Vagina (tissue), 2 donors: ENCODE data around the gene MLF2. TPM values are rescaled to one million over a fixed set of nuclear protein-coding genes. Genes with fewer than 3 reads are reported as not detected.
"Not testable (repeated sequence)": the region's sequence is repeated elsewhere in the genome, so short reads cannot be mapped to it uniquely, and the experiment has no call there.

Source experiments
- DNase-seq, 2 donors: peaks; one replicate each; pipeline ENCODE4 v3.0.0-alpha.2; 2017; ENCODE audit errors: extremely low spot score in 2 of 2
- H3K27ac ChIP-seq: fragments of 200-600 bp; sonication (generic); one replicate; pipeline ENCODE4 v1.5.1; 2019
- H3K27me3 ChIP-seq: fragments of 200-600 bp; sonication (generic); one replicate; pipeline ENCODE4 v1.5.1; 2019
- H3K36me3 ChIP-seq, 2 donors: fragments of 200-600 bp; sonication (generic); one replicate each; pipeline ENCODE4 v1.5.1; 2017 to 2019
- H3K4me1 ChIP-seq: fragments of 200-600 bp; sonication (generic); one replicate; pipeline ENCODE4 v1.5.1; 2019
- H3K4me3 ChIP-seq, 2 donors: fragments of 200-600 bp; sonication (generic); 1 replicate in 1 of 2; 2 replicates in 1 of 2; pipeline ENCODE4 v1.5.1; 2016 to 2019
- H3K9me3 ChIP-seq: fragments of 200-600 bp; sonication (generic); one replicate; pipeline ENCODE4 v1.5.1; 2019
- POLR2A ChIP-seq, 2 donors: fragments of 450-650 bp; IDR thresholded peaks; one replicate each; pipeline ENCODE4 v1.6.1; 2017; ENCODE audit warnings: antibody characterized with exemption in 2 of 2, mild to moderate bottlenecking in 2 of 2, moderate library complexity in 2 of 2
- POLR2AphosphoS5 ChIP-seq, 2 donors: sonication (generic); formaldehyde crosslinking; IDR thresholded peaks; one replicate each; pipeline ENCODE4 v1.9.0; 2017; ENCODE audit warnings: antibody characterized with exemption in 2 of 2, mild to moderate bottlenecking in 2 of 2, low read depth in 1 of 2; ENCODE audit not compliant: insufficient read depth in 1 of 2
- intact Hi-C: fragments of 100-400 bp; cut with DNase I; formaldehyde crosslinking; loops from one replicate; pipeline ENCODE4 v1.15.1; 2023
- total RNA-seq: library from RNA; depleted of rRNA; stranded (reverse); fragments of >200 nt; gene quantifications from one replicate; pipeline ENCODE4 v1.2.3, GENCODE V29; 2016
- TF ChIP-seq, protein P1 (sequence below), 3 experiments: fragments of 450-650 bp in 2 of 3; fragments of 200-600 bp in 1 of 3; sonication (generic) in 1 of 3; IDR thresholded peaks; one replicate each; pipeline ENCODE4 v1.5.1; 2017 to 2019; ENCODE audit warnings: antibody characterized with exemption in 3 of 3, mild to moderate bottlenecking in 2 of 3, moderate library complexity in 2 of 3

MLF2 gene
- total RNA-seq, 1 donor from 2014 or later = 150 TPM

DNA sequence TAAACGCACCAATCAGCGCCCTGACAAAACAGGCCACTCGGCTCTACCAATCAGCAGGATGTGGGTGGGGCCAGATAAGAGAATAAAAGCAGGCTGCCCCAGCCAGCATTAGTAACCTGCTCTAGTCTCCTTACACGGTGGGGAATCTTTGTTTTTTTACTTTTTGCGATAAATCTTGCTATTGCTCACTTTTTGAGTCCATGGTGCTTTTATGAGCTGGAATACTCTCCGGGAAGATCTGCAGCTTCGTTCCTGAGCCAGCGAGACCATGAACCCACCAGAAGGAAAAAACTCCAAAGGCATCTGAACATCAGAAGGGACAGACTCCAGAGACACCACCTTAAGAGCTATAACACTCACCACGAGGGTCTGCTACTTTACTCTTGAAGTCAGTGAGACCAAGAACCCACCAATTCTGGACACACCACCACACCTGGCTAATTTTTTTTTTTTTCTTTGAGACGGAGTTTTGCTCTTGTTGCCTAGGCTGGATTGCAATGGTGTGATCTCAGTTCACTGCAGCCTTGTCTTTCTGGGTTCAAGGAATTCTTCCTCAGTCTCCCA lies 36.0 kb downstream of the MLF2 start:
- Histone ChIP-seq H3K27ac (no peak overlapping the region), H3K36me3 (no peaks in the 10 kb centered on the region), H3K27me3 (no peaks in the 10 kb centered on the region), H3K9me3 (no peaks in the 10 kb centered on the region), H3K4me1 (no peaks in the 10 kb centered on the region), H3K4me3 (no peak overlapping the region)
- DNase-seq = no peak
- TF ChIP-seq POLR2AphosphoS5 (IDR thresholded peaks at IDR 0.05; ENCODE audit: insufficient read depth in 1 of 2, low read depth in 1 of 2) (no peak), POLR2A (IDR thresholded peaks at IDR 0.05) (no peak)
- TF ChIP-seq, protein P1, sequence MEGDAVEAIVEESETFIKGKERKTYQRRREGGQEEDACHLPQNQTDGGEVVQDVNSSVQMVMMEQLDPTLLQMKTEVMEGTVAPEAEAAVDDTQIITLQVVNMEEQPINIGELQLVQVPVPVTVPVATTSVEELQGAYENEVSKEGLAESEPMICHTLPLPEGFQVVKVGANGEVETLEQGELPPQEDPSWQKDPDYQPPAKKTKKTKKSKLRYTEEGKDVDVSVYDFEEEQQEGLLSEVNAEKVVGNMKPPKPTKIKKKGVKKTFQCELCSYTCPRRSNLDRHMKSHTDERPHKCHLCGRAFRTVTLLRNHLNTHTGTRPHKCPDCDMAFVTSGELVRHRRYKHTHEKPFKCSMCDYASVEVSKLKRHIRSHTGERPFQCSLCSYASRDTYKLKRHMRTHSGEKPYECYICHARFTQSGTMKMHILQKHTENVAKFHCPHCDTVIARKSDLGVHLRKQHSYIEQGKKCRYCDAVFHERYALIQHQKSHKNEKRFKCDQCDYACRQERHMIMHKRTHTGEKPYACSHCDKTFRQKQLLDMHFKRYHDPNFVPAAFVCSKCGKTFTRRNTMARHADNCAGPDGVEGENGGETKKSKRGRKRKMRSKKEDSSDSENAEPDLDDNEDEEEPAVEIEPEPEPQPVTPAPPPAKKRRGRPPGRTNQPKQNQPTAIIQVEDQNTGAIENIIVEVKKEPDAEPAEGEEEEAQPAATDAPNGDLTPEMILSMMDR (IDR thresholded peaks at IDR 0.05) = no peak
- intact Hi-C loops = no loop called here

DNA sequence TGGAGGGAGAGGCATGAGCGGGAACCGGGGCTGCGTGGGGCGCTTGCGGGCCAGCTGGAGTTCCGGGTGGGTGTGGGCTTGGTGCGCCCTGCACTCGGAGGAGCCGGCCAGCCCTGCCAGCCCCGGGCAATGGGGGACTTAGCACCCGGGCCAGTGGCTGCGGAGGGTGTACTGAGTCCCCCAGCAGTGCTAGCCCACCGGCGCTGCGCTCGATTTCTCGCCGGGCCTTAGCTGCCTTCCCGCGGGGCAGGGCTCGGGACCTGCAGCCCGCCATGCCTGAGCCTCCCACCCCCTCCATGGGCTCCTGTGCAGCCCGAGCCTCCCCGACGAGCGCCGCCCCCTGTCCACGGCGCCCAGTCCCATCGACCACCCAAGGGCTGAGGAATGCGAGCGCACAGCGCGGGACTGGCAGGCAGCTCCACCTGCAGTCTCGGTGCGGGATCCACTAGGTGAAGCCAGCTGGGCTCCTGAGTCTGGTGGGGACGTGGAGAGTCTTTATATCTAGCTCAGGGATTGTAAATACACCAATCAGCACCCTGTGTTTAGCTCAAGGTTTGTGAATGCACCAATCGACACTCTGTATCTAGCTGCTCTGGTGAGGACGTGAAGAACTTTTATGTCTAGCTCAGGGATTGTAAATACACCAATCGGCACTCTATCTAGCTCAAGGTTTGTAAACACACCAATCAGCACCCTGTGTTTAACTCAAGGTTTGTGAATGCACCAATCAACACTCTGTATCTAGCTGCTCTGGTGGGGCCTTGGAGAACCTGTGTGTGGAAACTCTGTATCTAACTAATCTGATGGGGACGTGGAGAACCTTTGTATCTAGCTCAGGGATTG lies 36.7 kb downstream of the MLF2 start:
- intact Hi-C loops, H3K27me3 ChIP-seq, H3K9me3 ChIP-seq: not testable (repeated sequence)

DNA sequence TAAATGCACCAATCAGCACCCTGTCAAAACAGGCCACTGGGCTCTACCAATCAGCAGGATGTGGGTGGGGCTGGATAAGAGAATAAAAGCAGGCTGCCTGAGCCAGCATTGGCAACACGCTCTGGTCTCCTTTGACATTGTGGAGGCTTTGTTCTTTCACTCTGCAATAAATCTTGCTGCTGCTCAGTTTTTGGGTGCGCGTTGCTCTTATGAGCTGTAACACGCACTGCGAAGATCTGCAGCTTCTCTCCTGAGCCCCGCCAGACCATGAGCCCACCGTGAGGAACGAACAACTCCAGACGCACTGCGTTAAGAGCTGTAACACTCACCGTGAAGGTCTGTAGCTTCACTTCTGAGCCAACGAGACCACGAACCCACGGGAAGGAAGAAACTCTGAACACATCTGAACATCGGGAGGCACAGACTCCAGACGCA lies 44.0 kb downstream of the MLF2 start:
- Histone ChIP-seq H3K27me3 (no peaks in the 10 kb centered on the region), H3K4me1 (no peaks in the 10 kb centered on the region), H3K9me3 (no peaks in the 10 kb centered on the region), H3K4me3 (no peak overlapping the region), H3K36me3 (no peaks in the 10 kb centered on the region), H3K27ac (no peak overlapping the region)
- intact Hi-C loops = no loop called here
- no peak for TF ChIP-seq POLR2A (IDR thresholded peaks at IDR 0.05)
- TF ChIP-seq POLR2AphosphoS5 (IDR thresholded peaks at IDR 0.05; ENCODE audit: insufficient read depth in 1 of 2, low read depth in 1 of 2) = no peak
- TF ChIP-seq, protein P1 (IDR thresholded peaks at IDR 0.05) = no peak
- DNase-seq = no peak

More for the DNA sequence above, 36.7 kb downstream of the MLF2 start:
- H3K27ac ChIP-seq, H3K36me3 ChIP-seq, H3K4me1 ChIP-seq, H3K4me3 ChIP-seq, DNase-seq: not testable (repeated sequence)

DNA sequence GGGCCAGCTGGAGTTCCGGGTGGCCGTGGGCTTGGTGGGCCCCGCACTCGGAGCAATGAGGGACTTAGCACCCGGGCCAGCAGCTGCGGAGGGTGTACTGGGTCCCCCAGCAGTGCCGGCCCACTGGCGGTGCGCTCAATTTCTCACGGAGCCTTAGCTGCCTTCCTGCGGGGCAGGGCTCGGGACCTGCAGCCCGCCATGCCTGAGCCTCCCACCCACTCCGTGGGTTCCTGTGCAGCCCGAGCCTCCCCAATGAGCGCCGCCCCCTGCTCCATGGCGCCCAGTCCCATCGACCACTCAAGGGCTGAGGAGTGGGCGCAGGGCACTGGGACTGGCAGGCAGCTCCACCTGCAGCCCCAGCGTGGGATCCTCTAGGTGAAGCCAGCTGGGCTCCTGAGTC lies 44.6 kb downstream of the MLF2 start:
- H3K27me3 ChIP-seq, DNase-seq, H3K9me3 ChIP-seq, H3K4me1 ChIP-seq, H3K27ac ChIP-seq, intact Hi-C loops, H3K36me3 ChIP-seq, H3K4me3 ChIP-seq: not testable (repeated sequence)

DNA sequence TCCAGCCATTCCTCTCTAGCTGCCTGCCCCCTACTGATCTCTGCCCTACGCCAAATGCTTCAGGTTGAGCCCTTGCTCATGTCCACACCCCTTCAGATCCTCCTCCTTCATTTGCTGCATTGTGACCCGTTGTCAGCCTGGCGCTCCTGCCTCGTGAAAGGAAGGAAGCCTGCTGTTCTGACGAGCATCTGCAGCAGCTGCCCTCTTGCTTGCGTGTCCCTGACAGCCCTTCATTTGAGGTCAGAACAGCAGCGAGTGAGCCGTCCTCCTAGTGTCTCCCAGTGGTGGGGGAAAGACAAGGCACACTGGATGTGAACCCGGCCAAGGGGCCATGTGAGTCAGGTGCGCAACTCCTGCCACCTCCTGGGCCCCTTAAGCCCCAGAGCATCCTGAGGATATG lies 49.3 kb downstream of the MLF2 start:
- Histone ChIP-seq H3K27ac (no peak overlapping the region), H3K27me3 (no peaks in the 10 kb centered on the region), H3K36me3 (no peaks in the 10 kb centered on the region), H3K4me3 (no peak overlapping the region), H3K9me3 (no peaks in the 10 kb centered on the region), H3K4me1 (peaks cover 13% of the 10 kb centered on the region)
- no peak for DNase-seq
- TF ChIP-seq POLR2A (IDR thresholded peaks at IDR 0.05) (no peak), POLR2AphosphoS5 (IDR thresholded peaks at IDR 0.05; ENCODE audit: insufficient read depth in 1 of 2, low read depth in 1 of 2) (no peak)
- TF ChIP-seq, protein P1 (IDR thresholded peaks at IDR 0.05) = no peak
- intact Hi-C loops = no loop called here
